Left lobe of liver (tissue), 2 donors: ENCODE data around the gene PDE4DIP. TPM values are rescaled to one million over a fixed set of nuclear protein-coding genes. Genes with fewer than 3 reads are reported as not detected.
"Not testable (repeated sequence)": the region's sequence is repeated elsewhere in the genome, so short reads cannot be mapped to it uniquely, and the experiment has no call there.

Experiments used
- ATAC-seq: fragments of 200-7000 bp; cut with Tn5 transposase; one replicate; pipeline ENCODE4 v1.9.1; 2020; ENCODE audit warnings: mild to moderate bottlenecking, moderate library complexity
- DNase-seq: peaks from one replicate; pipeline ENCODE4 v3.0.0-alpha.2; 2020; ENCODE audit warnings: low spot score
- total RNA-seq: library from RNA; stranded (reverse); gene quantifications from one replicate; pipeline ENCODE4 v1.2.1, GENCODE V29; 2021
- donor health status: DM: no; HTN: no; CAD: no; lungs with moderate emphysema.
- donor health status: DM: no; HTN: yes; CAD: no.

Gene PDE4DIP
- total RNA-seq, 1 donor from 2014 or later: 138 TPM

GRCh38 chr1:148916222-148916621 is 72.0 kb downstream of the PDE4DIP start:
- DNase-seq, ATAC-seq: not testable (repeated sequence)

DNA sequence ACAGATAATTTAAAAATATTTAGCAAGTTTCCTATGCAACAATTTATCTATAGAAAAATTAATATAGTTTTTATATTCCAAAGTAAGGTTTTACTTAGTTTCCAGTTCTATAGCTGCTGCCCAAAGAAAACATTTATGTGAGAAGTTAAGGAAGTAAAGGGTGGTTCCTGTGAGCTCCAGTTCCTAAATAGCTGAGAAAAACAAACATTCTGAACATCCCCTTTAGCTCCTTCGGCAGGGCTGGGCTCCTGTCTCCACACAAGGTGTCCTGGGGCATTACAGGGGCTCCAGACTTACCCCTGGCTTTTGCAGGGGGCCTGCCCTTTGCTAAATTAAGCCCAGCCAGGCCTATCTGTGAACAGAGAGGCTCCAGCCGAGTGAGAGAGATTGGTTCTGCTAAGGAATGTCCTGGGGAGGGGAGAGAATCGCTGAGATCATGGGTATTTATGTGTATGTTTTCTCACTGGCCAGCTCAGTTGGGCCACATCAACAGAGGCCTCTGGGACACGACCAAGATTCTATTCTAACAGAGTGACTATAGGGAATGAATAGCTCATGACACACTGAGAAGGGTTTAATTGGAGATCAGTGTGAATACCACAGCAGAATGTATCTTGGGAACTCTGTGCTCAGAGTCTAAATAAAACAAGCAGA is 72.6 kb downstream of the PDE4DIP start:
- not testable (repeated sequence) for ATAC-seq, DNase-seq

DNA sequence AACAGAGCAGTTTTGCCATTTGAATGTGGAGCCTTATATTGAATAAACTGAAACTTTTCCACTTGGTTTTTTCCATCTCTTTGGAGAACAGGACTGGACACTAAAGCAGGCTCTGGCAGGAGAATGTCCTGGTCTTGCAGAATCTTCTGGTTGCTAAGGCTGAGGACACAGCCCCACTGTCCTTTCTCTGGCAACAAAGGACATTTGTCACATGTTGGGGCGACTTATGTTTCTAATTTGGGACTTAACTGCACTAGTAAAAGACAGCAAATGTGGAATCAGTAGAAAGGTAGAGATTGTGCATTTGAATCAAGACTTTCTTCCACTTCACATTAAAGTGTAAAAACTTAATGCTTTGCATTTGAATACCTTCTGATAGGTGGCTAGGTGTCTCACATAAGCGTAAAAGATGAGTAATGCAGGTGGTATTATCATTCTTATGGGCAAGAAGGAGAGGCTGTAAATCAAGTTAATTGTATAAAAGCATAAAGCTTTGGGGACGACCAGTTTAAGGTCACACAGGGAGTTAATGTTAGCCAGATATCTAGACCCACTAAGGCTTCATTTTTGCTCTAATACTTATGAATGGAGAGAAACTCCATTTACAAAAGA is 74.7 kb downstream of the PDE4DIP start:
- ATAC-seq: peak; percentile 14
- not testable (repeated sequence) for DNase-seq

DNA sequence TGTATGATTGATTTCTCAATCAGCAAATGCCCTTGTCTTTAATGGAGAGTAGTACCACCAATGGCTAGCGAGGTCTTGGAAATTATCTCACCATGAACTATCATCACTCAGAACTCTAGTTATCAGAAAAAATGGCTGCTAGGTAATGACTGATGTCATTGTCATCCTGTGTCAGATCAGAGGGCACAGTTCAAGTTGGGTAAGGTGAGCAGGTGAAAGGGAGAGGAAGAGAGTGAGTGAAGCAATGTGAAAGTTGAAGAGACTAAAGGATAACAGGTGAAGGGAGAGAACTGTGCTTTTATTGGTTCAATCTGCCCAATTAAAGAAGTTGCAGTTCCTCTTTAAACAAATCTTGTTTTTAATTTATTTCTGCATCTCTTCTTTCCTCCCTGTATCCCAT is 76.8 kb downstream of the PDE4DIP start:
- peak; percentile 92 for ATAC-seq
- not testable (repeated sequence) for DNase-seq

GRCh38 chr1:148923798-148924197 is 79.6 kb downstream of the PDE4DIP start:
- DNase-seq, ATAC-seq: not testable (repeated sequence)

DNA sequence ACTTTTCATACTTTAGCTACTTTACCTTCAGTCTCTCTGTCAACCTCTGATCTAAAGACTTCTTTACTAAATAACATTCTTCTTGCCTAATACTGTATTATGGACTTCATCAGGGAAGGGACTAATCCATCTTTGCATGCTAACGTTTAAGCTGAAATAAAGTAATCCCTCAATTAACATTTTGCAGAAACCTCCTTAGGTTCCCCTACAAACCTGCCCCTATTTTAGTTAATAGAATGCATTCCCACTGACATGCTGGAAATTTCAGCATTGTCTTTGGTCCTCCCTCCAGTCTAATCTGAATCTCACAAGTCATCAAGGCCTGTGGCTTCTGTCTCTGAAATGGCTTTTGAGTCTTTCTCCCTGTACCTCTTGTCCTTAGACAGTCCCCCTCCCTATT is 83.4 kb downstream of the PDE4DIP start:
- not testable (repeated sequence) for DNase-seq, ATAC-seq

DNA sequence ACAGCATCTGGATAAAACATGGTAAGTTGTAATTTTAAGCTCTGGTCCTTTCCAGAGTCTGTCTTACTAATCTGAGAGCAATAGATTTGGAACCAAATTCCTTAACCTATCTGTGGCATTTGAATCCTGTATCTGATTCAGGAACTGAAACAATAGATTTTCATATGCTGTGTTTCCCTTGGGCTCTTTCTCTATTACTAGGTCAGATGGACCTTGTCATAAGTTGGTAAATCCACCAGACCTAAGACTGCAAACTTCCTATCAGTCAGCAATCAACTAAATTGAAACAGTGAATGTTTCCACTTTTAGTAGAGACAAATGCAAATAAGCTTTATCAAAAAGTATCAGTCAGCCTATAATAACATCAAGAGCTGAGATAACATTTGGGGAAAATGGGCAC is 85.0 kb downstream of the PDE4DIP start:
- ATAC-seq, DNase-seq: not testable (repeated sequence)

DNA sequence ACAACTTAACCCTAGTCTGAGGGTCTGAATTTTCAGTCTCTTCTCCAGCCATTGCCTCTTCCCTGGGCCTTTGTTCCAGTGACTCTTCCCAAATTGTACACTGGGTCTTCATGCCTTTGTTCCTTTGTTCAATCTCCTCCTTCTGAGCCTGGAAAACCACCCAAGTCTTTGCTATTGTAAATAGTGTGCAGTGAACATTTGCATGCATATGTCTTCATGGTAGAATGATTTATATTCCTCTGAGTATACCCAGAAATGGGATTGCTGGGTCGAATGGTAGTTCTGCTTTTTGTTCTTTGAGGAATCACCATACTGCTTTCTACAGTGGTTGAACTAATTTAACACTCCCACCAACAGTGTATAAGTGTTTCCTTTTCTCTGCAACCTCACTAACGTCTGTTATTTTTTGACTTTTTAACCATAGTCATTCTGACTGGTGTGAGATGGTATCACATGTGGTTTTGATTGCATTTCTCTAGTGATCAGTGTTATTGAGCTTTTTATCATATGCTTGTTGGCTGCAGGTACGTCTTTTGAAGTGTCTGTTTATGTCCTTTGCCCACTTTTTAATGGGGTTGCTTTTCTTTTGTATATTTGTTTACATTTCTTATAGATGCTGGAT is 91.3 kb downstream of the PDE4DIP start:
- ATAC-seq, DNase-seq: not testable (repeated sequence)

DNA sequence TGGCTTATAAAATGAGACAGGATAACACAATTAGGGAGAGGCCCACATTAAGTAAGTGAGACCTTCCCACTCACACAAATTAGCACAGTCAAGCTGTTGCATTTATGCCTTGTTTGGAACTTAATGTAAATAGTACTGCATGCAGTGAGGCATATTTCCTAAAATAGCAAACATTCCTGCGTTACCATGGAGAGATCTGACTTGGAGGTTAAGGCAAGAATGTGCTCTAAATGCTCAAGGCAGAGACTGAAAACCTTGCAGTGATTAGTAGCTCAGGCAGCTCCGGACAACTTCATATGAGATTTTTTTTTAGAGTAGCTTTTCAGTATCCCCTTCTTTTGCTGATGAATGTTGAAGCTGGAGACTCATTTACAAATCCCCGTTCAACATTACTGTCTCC is 98.7 kb downstream of the PDE4DIP start:
- not testable (repeated sequence) for ATAC-seq, DNase-seq

DNA sequence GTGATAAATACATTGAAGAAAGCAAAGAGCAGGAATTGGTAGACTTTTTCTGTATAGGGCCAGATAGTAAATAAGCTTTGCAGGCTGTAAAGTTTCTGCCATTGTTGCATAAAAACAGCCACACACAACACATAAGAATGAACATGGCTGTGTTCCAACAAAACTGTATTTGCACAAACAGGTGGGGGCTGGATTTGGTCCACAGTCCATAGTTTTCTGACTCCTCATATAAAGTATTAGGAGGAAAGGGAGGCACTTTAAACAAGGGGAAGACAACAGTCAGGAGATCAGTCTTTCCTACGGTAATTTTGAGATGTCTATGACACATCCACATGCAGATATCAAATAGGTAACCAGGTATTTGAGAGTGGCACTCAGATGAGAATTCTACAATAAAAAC is 100.9 kb downstream of the PDE4DIP start:
- ATAC-seq: peak; percentile 75

GRCh38 chr1:148948768-148949167 is 104.5 kb downstream of the PDE4DIP start:
- not testable (repeated sequence) for DNase-seq, ATAC-seq

More for the DNA sequence above, 100.9 kb downstream of the PDE4DIP start:
- not testable (repeated sequence) for DNase-seq

DNA sequence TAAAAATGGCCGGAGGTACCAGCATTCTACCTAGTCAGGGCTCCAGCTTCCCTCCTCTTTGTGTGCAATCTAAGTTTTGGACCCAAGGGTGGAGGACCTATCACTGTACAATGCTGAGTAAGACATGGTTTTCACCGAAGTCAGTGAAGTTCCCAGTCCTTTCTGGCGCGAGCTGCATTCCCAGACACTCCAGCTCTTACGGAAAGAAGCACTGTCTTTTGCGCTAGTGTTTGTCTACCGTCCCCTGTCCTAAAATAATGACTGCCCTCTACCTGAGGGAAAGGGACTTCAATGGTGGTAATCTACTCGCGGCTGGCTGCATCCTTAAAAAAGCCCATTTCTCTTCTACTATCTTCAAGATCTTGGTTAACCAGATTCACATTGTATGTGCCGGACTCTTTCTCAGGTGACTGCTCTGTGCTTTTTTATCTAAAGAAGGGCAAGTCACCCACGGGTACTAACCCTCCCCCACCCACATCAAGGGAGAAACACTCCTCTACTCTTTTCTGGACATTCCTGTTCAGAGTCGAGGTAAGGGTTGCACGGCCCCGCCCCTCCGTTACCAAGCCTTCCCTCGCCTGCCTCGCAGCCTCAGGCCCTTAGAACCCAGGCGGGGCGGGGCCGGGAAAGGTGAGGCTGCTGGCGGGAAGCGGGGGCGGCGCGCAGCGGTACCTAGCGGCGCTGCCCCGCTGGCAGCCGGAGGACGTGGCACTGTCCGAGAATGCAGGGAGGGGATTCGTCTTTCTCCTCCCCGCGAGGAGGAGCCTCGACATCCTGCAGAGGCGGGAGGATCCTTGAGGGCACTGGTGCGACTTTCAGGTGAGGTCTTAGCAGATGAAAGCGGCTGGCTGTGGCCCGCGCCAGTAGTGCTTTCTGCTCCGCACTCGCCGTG is 107.4 kb downstream of the PDE4DIP start:
- ATAC-seq (peak; percentile 81), DNase-seq (peak; percentile 84)

DNA sequence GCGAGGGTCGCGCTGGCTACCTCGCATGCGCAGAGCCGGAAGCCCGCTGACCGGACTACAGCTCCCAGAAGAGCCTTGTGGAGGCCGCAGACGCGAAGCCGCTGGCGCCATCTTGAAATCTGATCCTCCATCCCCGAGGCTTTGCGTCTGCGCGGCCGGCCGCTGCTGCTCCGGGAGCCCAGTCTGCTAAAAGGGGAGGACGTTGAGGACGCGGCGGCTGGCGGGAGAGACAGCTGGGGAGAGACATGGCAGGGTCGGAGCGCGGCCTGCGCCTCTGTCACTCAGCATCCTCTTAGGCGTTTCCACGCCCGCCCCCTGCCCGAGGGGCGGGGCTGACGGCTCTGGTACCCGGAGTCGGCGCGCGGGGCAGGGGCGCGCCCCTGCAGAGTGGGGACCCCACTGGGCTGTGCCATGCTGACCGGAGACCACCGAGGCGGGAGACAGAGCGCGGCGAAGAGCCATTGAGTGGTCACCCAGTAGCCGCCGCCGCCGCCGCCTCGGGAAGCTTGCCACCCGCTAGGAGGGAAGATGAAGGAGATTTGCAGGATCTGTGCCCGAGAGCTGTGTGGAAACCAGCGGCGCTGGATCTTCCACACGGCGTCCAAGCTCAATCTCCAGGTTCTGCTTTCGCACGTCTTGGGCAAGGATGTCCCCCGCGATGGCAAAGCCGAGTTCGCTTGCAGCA is 108.2 kb downstream of the PDE4DIP start:
- ATAC-seq: peak; percentile 75
- DNase-seq: peak; percentile 85

DNA sequence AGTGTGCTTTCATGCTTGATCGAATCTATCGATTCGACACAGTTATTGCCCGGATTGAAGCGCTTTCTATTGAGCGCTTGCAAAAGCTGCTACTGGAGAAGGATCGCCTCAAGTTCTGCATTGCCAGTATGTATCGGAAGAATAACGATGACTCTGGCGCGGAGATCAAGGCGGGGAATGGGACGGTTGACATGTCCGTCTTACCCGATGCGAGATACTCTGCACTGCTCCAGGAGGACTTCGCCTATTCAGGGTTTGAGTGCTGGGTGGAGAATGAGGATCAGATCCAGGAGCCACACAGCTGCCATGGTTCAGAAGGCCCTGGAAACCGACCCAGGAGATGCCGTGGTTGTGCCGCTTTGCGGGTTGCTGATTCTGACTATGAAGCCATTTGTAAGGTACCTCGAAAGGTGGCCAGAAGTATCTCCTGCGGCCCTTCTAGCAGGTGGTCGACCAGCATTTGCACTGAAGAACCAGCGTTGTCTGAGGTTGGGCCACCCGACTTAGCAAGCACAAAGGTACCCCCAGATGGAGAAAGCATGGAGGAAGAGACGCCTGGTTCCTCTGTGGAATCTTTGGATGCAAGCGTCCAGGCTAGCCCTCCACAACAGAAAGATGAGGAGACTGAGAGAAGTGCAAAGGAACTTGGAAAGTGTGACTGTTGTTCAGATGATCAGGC is 108.8 kb downstream of the PDE4DIP start:
- peak; percentile 5 for ATAC-seq

DNA sequence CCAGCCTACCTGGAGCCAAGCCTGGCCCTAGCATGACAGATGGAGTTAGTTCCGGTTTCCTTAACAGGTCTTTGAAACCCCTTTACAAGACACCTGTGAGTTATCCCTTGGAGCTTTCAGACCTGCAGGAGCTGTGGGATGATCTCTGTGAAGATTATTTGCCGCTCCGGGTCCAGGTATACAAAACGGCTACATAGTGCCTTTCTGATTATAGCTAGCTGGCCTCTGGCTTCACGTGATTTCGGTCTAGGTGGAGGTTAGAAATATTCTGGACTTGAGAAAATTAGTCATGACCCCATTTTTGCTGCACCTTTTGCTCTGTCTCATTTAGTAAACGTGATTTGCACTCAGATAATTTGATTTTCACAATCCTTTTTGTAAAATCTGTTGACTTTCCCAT is 109.5 kb downstream of the PDE4DIP start:
- DNase-seq: not testable (repeated sequence)
- ATAC-seq: peak; percentile 4

More for the DNA sequence above, 108.8 kb downstream of the PDE4DIP start:
- not testable (repeated sequence) for DNase-seq

GRCh38 chr1:148958343-148958742 is 114.1 kb downstream of the PDE4DIP start:
- DNase-seq: not testable (repeated sequence)
- ATAC-seq: peak; percentile 36

- not testable (repeated sequence) for DNase-seq
- peak; percentile 21 for ATAC-seq
These were observed 116.2 kb downstream of the PDE4DIP start for GRCh38 chr1:148960212-148961000.

- DNase-seq: not testable (repeated sequence)
- peak; percentile 79 for ATAC-seq
These were observed 118.1 kb downstream of the PDE4DIP start for GRCh38 chr1:148962127-148962857.
